ENCODE results near the gene HSP90AB1.

Gene HSP90AB1

DNA sequence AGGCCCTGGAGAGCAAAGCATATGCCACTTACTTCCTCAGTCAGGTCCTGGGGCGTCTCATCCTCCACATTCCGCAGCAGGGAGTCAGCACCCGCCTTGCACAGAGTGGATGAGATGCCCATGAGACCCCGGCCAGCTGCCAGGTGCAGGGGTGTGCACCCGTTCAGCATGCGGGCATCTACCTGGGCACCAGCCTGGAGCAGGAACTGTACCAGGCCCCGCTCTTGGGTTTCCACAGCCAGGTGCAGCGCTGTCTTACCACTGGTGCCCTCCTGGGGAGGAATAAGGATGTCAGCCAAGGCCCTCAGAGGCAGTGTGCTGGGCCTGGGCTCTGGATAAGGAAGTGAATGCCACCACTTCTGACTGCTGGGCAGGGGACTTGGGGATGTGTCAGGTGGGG lies 13.1 kb downstream of the HSP90AB1 start:
- no peak overlapping the region for H3K4me3 ChIP-seq (ENCODE audit: low read length)
- H3K36me3 ChIP-seq (ENCODE audit: control insufficient read depth, insufficient read depth, low read length, severe bottlenecking), result peaks cover 9% of the 10 kb centered on the region
- no peak for DNase-seq (ENCODE audit: low read depth)
- no peak overlapping the region for H3K9ac ChIP-seq (ENCODE audit: low read length)
- H3K27me3 ChIP-seq (replicated peaks; ENCODE audit: control insufficient read depth, insufficient read depth, low read length), result no peaks in the 10 kb centered on the region
- H3K4me1 ChIP-seq (ENCODE audit: control insufficient read depth, insufficient read depth, low read length), result peaks cover 37% of the 10 kb centered on the region
- no peaks in the 10 kb centered on the region for H3K9me3 ChIP-seq (ENCODE audit: control insufficient read depth, low read length)

DNA sequence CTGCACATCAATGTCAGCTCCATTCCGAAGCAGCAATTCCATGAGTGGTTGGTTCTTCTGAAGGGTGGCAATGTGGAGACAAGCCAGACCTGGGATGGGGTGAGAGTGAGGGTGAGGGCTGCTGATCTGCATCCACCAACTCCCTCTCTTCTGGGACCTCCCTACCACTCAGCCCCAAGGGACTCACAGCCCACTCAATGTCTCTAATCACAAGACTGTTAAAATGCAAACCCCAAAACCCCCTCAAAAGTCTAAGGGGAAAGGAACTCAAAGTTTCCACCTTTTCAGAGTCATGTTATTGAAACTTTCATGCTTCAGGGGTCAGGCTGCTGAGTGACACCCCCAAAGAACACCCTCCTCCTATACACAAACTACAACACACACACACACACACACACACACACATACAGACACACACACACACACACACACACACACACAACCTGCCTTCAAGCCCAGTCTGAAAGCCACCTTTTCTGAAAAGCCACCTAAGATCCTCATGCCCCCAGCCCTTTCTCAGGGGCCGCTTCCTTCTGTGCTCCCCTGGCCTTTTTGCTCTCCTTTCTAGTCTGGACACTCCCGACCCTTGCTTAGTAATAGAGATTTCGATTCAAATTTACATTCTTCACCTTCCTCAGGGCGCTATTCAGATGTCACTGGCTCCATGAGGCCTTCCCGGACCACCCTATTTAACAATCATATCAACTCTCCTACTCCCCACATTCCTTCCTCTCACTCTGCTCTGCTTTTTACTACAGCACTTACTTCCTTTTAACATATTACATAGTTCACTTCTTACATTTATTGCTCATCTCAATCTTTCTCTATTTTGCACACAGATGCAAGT lies 13.8 kb downstream of the HSP90AB1 start:
- peaks cover 37% of the 10 kb centered on the region for H3K4me1 ChIP-seq (ENCODE audit: control insufficient read depth, insufficient read depth, low read length)
- no peak overlapping the region for H3K9ac ChIP-seq (ENCODE audit: low read length)
- no peaks in the 10 kb centered on the region for H3K27me3 ChIP-seq (replicated peaks; ENCODE audit: control insufficient read depth, insufficient read depth, low read length)
- peaks cover 3% of the 10 kb centered on the region for H3K36me3 ChIP-seq (ENCODE audit: control insufficient read depth, insufficient read depth, low read length, severe bottlenecking)
- no peak for DNase-seq (ENCODE audit: low read depth)
- no peaks in the 10 kb centered on the region for H3K9me3 ChIP-seq (ENCODE audit: control insufficient read depth, low read length)
- H3K4me3 ChIP-seq (ENCODE audit: low read length), result no peak overlapping the region

- H3K4me1 ChIP-seq (ENCODE audit: control insufficient read depth, insufficient read depth, low read length), result peaks cover 28% of the 10 kb centered on the region
- DNase-seq (ENCODE audit: low read depth), result no peak
- no peaks in the 10 kb centered on the region for H3K9me3 ChIP-seq (ENCODE audit: control insufficient read depth, low read length)
- H3K4me3 ChIP-seq (ENCODE audit: low read length), result no peak overlapping the region
- no peaks in the 10 kb centered on the region for H3K36me3 ChIP-seq (ENCODE audit: control insufficient read depth, insufficient read depth, low read length, severe bottlenecking)
- no peaks in the 10 kb centered on the region for H3K27me3 ChIP-seq (replicated peaks; ENCODE audit: control insufficient read depth, insufficient read depth, low read length)
- H3K9ac ChIP-seq (ENCODE audit: low read length), result no peak overlapping the region
Measured at GRCh38 chr6:44261581-44261980, 14.7 kb downstream of the HSP90AB1 start.

DNA sequence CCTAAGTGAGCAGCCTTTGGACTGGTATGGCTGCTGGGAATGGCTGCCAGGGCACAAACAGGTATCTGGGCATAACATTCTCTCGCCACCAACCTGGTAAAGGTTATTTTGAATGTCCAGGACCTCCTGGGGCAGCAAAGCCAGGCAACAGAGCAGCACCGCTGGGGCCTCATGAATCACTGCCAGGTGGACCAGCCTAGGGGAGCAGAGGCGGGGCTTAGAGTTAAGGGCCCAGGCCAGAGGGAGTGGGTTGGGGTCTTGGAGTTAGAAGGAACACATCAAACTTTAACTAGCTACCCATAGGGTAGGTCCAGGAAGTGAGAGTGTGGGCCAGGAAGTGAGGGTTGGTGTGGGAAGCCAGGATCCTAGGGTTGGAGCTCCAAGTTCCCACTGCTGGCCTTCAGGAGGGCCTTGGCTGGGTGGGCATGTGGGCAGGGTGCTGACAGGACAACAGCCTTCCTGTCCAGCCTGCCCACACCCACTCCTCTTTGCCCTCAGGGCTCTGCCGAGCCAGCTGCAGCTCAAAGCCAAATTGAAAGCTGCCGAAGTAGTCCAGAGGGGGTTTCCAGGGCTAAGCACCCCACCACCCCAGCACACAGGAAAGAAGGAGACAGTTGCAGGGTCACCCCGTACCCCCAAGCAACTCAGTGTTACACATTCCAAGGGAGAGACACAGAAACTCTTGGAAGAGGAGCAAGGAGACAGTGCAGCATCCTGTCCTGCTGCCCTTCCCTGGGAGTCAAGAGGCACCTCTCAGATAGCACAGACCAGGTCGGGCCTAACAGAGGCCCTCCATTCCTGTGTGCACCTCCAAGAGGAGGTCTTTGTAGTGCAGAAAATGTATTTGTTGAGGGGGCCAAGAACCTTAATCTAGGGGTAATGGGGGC lies 15.8 kb downstream of the HSP90AB1 start:
- no peaks in the 10 kb centered on the region for H3K36me3 ChIP-seq (ENCODE audit: control insufficient read depth, insufficient read depth, low read length, severe bottlenecking)
- DNase-seq (ENCODE audit: low read depth), result no peak
- no peaks in the 10 kb centered on the region for H3K27me3 ChIP-seq (replicated peaks; ENCODE audit: control insufficient read depth, insufficient read depth, low read length)
- peak overlapping the region; percentile 87 for H3K9ac ChIP-seq (ENCODE audit: low read length)
- peaks cover 24% of the 10 kb centered on the region for H3K4me1 ChIP-seq (ENCODE audit: control insufficient read depth, insufficient read depth, low read length)
- H3K9me3 ChIP-seq (ENCODE audit: control insufficient read depth, low read length), result no peaks in the 10 kb centered on the region
- peak overlapping the region; percentile 84 for H3K4me3 ChIP-seq (ENCODE audit: low read length)

- H3K27me3 ChIP-seq (replicated peaks; ENCODE audit: control insufficient read depth, insufficient read depth, low read length), result peaks cover 5% of the 10 kb centered on the region
- peak; percentile 49 for DNase-seq (ENCODE audit: low read depth)
- peaks cover 22% of the 10 kb centered on the region for H3K4me1 ChIP-seq (ENCODE audit: control insufficient read depth, insufficient read depth, low read length)
- H3K4me3 ChIP-seq (ENCODE audit: low read length), result peak overlapping the region; percentile 84
- no peaks in the 10 kb centered on the region for H3K36me3 ChIP-seq (ENCODE audit: control insufficient read depth, insufficient read depth, low read length, severe bottlenecking)
- no peaks in the 10 kb centered on the region for H3K9me3 ChIP-seq (ENCODE audit: control insufficient read depth, low read length)
- peak overlapping the region; percentile 87 for H3K9ac ChIP-seq (ENCODE audit: low read length)
Measured at GRCh38 chr6:44263354-44264100, 16.6 kb downstream of the HSP90AB1 start.

- Histone ChIP-seq H3K4me1 (ENCODE audit: control insufficient read depth, insufficient read depth, low read length) (peaks cover 22% of the 10 kb centered on the region), H3K27me3 (replicated peaks; ENCODE audit: control insufficient read depth, insufficient read depth, low read length) (peaks cover 14% of the 10 kb centered on the region), H3K36me3 (ENCODE audit: control insufficient read depth, insufficient read depth, low read length, severe bottlenecking) (no peaks in the 10 kb centered on the region), H3K9me3 (ENCODE audit: control insufficient read depth, low read length) (no peaks in the 10 kb centered on the region), H3K4me3 (ENCODE audit: low read length) (peak overlapping the region; percentile 84), H3K9ac (ENCODE audit: low read length) (peak overlapping the region; percentile 87)
- no peak for DNase-seq (ENCODE audit: low read depth)
Measured at GRCh38 chr6:44264154-44265006, 17.5 kb downstream of the HSP90AB1 start.

GRCh38 chr6:44265007-44265721 lies 18.3 kb downstream of the HSP90AB1 start, which contains the start of gene NFKBIE:
NFKBIE (minus strand) TSS chr6:44265551; CDS start chr6:44265346, 205 bp downstream.
- no peaks in the 10 kb centered on the region for H3K9me3 ChIP-seq (ENCODE audit: control insufficient read depth, low read length)
- peak; percentile 99 for DNase-seq (ENCODE audit: low read depth)
- H3K4me1 ChIP-seq (ENCODE audit: control insufficient read depth, insufficient read depth, low read length), result peaks cover 22% of the 10 kb centered on the region
- H3K36me3 ChIP-seq (ENCODE audit: control insufficient read depth, insufficient read depth, low read length, severe bottlenecking), result no peaks in the 10 kb centered on the region
- H3K9ac ChIP-seq (ENCODE audit: low read length), result peak within 1 kb of the TSS; percentile 87
- H3K27me3 ChIP-seq (replicated peaks; ENCODE audit: control insufficient read depth, insufficient read depth, low read length), result peaks cover 21% of the 10 kb centered on the region
- peak within 1 kb of the TSS; percentile 84 for H3K4me3 ChIP-seq (ENCODE audit: low read length)

DNA sequence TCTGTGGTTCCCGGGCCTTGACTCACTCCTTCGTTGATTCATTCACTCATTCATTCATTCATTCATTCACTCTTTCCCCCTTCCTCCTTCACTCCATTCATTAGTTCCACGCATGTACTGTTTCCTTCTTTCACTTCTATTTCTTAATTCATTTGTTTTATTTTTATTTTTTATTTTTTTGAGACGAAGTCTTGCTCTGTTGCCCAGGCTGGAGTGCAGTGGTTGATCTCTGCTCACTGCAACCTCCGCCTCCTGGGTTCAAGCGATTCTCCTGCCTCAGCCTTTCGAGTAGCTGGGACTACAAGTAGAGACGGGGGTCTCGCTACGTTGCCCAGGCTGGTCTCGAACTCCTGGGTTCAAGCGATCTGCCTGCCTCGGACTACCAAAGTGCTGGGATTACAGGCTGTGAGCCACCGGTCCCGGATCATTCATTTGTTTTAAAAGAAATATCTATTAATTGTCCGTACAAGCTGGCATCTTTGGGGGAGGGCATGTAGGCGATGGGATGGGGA lies 18.9 kb downstream of the HSP90AB1 start:
- H3K4me3 ChIP-seq (ENCODE audit: low read length), result peak overlapping the region; percentile 55
- H3K4me1 ChIP-seq (ENCODE audit: control insufficient read depth, insufficient read depth, low read length), result peaks cover 22% of the 10 kb centered on the region
- DNase-seq (ENCODE audit: low read depth), result no peak
- no peak overlapping the region for H3K9ac ChIP-seq (ENCODE audit: low read length)
- H3K9me3 ChIP-seq (ENCODE audit: control insufficient read depth, low read length), result no peaks in the 10 kb centered on the region
- peaks cover 21% of the 10 kb centered on the region for H3K27me3 ChIP-seq (replicated peaks; ENCODE audit: control insufficient read depth, insufficient read depth, low read length)
- no peaks in the 10 kb centered on the region for H3K36me3 ChIP-seq (ENCODE audit: control insufficient read depth, insufficient read depth, low read length, severe bottlenecking)

DNA sequence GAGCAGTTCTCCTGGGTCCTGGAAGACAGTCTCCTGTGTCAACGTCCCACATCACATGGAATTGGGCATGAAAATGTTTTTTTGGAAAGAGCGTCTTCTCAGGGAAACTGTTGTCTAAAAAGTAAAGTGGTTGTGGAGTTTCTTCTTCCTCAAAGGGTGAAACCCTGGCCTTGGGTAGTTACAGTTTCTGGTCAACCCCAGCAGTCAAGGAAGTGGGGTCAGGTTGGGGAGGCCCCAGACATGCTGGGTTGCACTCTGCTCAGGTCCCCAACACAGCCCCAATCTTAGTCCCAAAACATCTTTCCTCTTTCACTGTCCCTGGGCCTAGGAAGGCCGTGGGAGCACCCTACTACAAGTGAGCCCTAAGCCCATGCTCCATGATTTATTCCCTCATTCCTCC lies 19.4 kb downstream of the HSP90AB1 start:
- peaks cover 25% of the 10 kb centered on the region for H3K27me3 ChIP-seq (replicated peaks; ENCODE audit: control insufficient read depth, insufficient read depth, low read length)
- H3K9ac ChIP-seq (ENCODE audit: low read length), result no peak overlapping the region
- H3K4me1 ChIP-seq (ENCODE audit: control insufficient read depth, insufficient read depth, low read length), result peaks cover 22% of the 10 kb centered on the region
- H3K4me3 ChIP-seq (ENCODE audit: low read length), result no peak overlapping the region
- no peak for DNase-seq (ENCODE audit: low read depth)
- no peaks in the 10 kb centered on the region for H3K36me3 ChIP-seq (ENCODE audit: control insufficient read depth, insufficient read depth, low read length, severe bottlenecking)
- H3K9me3 ChIP-seq (ENCODE audit: control insufficient read depth, low read length), result no peaks in the 10 kb centered on the region

DNA sequence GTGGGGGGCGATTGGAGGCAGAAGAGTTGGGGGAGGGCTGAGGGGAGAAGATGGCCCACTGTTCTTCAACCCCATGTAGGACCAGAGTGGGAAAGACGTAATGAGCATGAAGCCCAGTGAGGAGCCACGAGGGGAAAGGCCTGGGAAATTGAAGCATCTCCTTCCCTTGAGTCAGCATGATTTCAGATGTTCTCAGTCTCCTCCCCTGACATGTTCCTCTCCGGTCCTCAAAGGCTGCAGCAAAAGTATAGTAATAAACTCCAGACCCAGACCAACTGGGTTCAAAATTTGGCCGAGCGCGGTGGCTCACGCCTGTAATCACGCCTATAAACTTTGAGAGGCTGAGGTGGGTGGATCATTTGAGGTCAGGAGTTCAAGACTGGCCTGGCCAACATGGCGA lies 20.4 kb downstream of the HSP90AB1 start:
- Histone ChIP-seq H3K9me3 (ENCODE audit: control insufficient read depth, low read length) (no peaks in the 10 kb centered on the region), H3K4me3 (ENCODE audit: low read length) (no peak overlapping the region), H3K27me3 (replicated peaks; ENCODE audit: control insufficient read depth, insufficient read depth, low read length) (peaks cover 34% of the 10 kb centered on the region), H3K36me3 (ENCODE audit: control insufficient read depth, insufficient read depth, low read length, severe bottlenecking) (no peaks in the 10 kb centered on the region), H3K4me1 (ENCODE audit: control insufficient read depth, insufficient read depth, low read length) (peaks cover 22% of the 10 kb centered on the region), H3K9ac (ENCODE audit: low read length) (no peak overlapping the region)
- no peak for DNase-seq (ENCODE audit: low read depth)

Measured in adipocyte (in vitro differentiated cells).